ENCODE data around the gene TMEM38A.
A peak's percentile ranks its signal among the peaks of the same experiment; 100 is the strongest.
"Not testable (repeated sequence)": the region's sequence is repeated elsewhere in the genome, so short reads cannot be mapped to it uniquely, and the experiment has no call there.

Gene TMEM38A

GRCh38 chr19:16638666-16639065 lies 22.3 kb upstream of the TMEM38A start:
- DNase-seq = no peak

GRCh38 chr19:16640951-16641350 lies 20.0 kb upstream of the TMEM38A start:
- no peak for DNase-seq

DNA sequence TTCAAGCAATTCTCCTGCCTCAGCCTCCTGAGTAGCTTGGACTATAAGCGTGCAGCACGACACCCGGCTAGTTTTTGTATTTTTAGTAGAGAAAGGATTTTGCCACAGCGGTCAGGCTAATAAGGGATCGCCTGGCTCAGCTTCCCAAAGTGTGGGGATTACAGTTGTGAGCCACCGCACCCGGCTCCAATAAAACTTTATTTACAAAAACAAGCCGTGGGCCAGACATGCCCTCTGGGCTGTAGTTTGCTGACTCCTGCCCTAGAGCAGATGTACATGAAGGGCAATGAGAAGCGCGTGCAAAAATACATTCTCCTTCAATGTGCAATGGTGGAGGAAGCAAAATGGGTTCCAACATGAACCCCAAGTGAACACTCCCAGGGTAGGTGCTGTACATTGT lies 19.2 kb upstream of the TMEM38A start:
- DNase-seq = no peak

DNA sequence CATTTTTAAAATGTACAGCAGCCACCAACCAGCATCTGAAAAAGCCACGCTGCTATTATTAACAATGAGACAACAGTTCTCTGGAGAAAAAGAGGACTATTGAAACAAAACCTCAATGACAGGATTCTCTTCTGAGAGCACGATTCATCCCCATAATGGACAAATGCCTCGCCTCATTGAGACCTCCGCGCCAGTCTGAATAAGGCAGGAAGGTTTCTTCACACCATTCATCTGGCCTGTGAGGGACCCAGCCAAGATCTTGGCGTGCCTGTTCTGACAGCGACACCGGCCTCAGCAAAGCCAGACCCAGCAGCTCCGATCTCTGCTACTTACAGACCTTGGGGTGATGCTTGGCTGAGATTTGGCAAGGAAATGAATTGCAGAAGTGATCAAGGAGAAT lies 15.8 kb upstream of the TMEM38A start:
- no peak for DNase-seq

DNA sequence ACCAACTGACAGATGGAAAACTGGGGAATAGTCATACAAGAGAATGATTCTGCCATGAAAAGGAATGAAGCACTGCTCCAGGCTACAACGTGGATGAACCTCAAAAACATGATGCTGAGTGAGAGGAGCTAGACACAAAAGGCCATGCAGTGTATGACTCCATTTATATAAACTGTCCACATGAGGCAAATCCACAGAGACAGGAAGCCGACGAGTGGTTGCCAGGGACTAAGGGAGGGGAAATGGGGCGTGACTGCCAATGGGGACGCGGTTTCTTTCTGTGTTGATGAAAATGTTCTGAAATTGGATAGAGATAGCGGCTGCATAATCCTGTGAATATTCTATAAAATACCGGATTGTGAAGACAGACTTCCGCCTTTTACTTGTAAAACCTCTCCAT lies 11.2 kb upstream of the TMEM38A start:
- DNase-seq = no peak

DNA sequence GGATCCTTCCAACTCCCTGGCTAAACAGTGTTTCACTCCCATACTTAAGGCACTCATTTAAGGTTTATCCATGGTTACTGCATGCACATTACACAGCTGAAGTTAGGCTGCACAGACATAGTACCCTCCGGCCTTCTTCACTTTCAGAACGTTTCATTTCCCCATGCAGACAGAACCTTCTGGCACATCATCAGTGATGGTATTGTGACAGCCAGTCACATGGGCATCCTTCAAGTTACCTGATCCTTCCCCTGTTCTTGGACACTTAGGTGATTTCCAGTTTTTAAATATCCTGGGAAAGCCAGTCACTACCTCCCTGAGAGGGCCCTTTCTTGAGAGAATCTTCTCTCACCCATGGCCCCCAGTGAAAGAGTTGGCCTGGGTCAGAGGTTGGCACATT lies 10.1 kb upstream of the TMEM38A start:
- no peak for DNase-seq

DNA sequence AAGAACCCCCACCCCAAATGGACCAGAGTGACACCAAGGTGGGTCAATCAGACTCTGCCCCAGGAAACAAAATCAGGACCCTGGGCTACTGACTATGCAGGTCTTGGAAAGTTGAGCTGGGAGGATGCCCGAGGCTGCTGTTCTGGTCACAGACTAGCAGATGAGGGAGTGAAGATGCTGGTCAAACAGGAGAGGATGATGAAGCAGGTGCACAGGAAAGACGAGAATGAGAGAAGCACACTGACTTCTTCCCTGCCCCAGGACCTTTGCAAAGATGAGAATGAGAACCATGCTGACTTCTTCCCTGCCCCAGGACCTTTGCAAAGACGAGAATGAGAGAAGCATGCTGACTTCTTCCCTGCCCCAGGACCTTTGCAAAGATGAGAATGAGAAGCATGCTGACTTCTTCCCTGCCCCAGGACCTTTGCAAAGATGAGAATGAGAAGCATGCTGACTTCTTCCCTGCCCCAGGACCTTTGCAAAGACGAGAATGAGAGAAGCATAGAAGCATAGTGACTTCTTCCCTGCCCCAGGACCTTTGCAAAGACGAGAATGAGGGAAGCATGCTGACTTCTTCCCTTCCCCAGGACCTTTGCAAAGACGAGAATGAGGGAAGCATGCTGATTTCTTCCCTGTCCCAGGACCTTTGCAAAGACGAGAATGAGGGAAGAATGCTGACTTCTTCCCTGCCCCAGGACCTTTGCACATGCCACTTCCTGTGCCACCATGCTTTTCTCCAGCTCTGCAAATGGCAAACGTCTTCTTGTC lies 9.3 kb upstream of the TMEM38A start:
- DNase-seq = not testable (repeated sequence)

DNA sequence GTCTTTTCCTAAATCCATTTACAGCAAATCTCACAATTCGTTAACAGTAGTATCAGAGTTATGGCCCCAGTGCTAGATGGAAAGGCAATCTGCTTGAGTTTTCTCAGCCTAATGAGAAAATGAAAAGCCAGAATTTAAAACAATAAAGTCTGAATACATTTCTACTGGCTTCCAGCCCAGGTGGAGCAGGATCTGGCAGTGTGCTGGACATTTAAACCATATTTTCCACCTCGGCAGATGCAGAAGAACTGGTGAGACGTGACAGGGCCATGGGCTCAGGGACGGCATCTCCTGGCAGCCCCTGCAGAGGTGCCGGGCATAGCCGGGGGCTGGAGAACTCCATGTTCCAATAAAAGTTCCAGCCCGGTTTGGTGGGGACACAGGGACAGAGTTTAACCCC lies 8.1 kb upstream of the TMEM38A start:
- DNase-seq = no peak

- DNase-seq = no peak
Measured at GRCh38 chr19:16654140-16654539, 6.8 kb upstream of the TMEM38A start.

GRCh38 chr19:16654627-16655026 lies 6.3 kb upstream of the TMEM38A start:
- DNase-seq = no peak

GRCh38 chr19:16655727-16656126 lies 5.2 kb upstream of the TMEM38A start:
- no peak for DNase-seq

GRCh38 chr19:16657384-16657783 lies 3.6 kb upstream of the TMEM38A start:
- DNase-seq = no peak

DNA sequence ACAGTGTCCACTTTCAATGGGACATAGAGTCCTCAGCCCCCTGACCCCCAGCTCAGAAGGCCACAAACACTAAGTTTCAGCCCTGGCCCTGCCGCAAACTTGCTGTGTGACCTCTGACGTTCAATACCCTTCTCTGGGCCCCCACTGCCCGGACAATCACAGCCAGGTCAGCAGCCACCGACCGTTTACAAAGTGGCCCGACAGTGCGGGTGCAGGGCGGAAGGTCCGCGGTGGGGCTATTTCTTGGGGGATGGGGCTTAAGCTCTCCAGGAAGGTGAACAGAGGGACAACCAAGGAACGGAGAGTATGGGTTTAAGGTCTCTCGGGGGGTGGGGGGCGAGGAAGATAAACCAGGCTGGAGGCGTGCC lies 1.5 kb upstream of the TMEM38A start:
- no peak for DNase-seq

DNA sequence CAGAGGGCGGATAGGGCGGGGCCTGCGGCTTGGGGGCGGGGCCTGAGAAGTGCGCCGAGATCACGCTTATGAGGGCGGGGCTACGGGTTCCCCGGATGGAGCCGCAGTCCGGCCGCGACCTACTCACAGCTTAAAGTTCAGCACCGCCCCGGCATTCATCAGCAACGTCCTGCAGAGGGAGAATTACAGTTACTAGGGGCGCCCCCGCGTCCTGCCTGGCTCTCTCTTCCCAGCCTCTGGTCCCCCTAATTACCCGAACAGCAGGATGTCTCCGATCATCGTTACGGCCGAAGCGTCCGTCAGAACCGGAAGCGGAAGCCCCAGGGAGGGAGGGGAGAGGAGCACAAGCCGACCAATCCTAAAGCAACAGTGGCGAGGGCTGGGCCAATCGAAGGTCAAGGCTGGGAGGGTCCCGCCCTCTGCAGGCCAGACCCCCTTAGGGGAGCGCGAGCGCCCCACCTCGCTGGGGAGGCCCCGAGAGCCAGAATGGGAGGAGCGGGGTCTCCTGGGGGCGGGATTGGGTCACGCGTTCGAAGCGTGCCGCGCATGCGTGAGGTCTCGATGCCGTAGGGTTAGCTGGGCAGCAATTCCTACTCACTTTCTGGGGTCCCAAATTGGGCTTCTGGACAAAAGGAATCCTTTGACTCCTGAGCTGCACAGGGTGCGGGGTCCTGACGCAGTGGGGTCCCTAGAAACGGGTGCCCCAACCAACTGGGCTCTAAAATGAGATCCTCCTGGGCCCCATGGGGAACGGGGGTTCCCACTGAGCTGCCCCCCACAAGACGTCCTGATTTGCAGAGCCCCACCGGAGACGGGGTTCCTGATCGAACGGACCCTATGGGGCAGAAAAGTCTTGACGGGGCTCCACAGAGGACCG lies 869 bp upstream of the TMEM38A start, which contains the start of gene SMIM7:
TSS of gene SMIM7 (minus strand) at position 313 of the 877 bp plus-strand sequence. CDS start at position 279, 34 bp downstream.
- peak; percentile 98 for DNase-seq

DNA sequence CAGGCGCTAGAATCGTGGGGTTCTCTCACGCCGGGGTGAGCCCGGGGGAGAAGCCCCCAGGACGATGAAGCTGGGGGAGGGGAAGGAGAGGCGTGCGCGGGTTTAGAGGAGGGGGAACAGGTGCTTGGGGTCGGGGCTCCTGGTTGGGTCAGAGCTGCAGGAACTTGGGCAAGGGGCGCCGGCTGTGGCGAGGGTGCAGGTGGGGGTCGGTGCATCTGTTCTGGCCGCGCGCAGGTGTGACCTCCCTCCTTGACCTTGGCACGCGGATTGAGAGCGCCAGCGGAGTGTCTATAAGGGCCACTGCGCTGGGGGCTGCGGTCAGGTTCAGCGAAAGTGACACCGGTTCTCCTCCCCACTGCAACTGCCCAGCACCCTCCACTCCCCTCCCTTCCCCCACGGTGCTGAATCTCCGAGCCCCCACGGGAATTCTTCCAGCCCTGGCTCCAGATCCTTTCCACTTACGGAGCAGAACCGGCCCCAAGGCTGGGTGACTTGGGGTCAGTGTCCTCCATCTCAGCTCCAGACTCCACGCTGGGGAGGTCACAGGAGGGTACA lies 618 bp downstream of the TMEM38A start:
- peak; percentile 2 for DNase-seq

GRCh38 chr19:16668176-16668575 lies 7.2 kb downstream of the TMEM38A start:
- DNase-seq = no peak

DNA sequence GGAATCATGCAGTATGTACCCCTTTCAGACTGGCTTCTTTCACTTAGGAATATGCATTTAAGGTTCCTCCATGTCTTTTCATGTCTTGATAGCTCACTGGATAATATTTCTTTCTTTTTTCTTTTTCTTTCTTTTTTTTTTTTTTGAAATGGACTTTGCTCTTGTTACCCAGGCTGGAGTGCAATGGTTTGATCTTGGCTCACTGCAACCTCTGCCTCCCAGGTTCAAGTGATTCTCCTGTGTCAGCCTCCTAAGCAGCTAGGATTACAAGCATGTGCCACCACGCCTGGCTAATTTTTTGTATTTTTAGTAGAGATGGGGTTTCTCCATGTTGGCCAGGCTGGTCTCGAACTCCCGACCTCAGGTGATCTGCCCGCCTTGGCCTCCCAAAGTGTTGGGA lies 7.8 kb downstream of the TMEM38A start:
- not testable (repeated sequence) for DNase-seq

DNA sequence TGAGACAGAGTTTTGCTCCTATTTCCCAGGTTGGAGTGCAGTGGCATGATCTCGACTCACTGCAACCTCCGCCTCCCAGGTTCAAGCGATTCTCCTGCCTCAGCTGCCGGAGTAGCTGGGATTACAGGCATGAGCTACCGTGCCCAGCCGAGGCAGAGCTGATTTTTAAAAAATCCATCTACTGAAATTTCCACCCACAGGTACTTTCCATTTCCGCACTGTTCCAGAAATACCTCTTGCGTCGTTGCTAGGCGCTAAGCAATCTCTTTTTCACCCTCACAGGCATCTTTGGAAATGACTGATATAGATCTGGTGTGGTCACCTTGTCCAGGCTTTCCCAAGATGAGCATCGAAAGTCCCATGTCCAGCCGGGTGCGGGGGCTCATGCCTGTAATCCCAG lies 9.4 kb downstream of the TMEM38A start:
- no peak for DNase-seq

- DNase-seq = no peak
Measured at GRCh38 chr19:16671652-16672274, 10.8 kb downstream of the TMEM38A start.

DNA sequence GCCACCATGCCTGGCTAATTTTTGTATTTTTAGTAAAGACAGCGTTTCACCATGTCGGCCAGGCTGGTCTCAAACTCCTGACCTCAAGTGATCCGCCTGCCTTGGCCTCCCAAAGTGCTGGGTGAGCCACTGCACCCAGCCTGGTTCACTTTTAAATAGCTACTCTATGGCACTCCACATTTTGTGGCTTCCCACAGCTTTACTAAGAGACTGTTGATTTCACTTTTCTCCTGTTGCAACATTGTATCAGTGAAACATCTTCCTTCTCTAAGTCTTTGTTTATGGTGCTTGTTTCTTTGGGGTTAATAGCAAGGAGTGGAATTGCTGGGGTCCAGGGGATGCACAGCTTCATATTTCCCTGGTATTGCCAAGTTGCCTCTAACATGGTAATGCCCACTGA lies 12.3 kb downstream of the TMEM38A start:
- DNase-seq = no peak

DNA sequence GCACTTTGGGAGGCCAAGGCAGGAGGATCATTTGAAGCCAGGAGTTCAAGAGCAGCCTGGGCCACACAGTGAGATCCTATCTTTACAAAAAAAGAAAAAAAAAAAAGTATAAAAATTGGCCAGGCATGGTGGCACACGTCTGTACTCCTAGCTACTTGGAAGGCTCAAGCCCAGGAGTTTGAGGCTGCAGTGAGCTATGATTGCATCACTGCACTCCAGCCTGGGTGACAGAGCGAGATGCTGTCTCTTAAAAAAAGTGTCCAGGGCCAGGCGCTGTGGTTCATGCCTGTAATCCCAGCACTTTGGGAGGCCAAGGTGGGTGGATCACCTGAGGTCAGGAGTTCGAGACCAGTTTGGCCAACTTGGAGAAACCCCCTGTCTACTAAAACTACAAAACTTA lies 12.9 kb downstream of the TMEM38A start:
- not testable (repeated sequence) for DNase-seq

DNA sequence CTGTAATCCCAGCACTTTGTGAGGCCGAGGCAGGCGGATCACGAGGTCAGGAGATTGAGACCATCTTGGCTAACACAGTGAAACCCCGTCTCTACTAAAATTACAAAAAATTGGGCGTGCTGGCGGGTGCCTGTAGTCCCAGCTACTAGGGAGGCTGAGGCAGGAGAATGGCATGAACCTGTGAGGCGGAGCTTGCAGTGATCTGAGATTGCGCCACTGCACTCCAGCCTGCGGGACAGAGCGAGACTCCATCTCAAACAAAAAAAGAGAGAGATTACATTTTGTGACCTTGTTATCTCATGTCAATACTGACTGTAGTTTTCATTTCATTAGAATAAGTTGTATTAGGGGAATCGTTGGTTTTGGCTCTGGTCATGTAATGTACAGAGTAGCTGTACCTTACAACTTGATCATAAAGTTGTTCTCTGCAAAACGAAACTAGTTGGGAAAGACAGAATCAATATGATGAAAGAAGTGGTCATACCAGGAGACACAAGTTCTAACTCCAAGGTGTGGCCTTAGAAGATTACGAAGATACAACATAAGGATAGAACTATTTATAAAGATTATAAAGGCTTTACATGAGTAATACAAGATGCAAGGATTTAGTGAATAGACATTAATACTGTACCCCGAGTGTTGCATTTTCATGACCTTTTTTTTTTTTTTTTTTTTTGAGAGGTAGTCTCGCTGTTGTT lies 15.3 kb downstream of the TMEM38A start:
- no peak for DNase-seq

DNA sequence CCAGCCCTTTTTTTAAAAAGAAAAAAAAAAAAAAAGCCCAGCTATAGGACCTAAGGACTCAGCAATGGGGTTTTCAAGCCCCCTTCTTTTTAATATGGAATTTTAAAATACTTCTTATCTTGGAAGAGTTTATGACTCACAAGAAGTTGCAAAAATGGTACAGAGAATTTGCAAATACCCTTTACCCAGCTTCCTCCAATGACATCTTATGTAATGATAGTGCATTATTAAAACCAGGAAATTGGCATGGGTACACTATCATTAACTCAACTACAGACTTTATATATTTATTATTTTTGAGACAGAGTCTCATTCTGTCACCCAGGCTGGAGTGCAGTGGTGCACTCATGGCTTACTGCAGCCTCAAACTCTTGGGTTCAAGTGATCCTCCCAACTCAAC lies 16.1 kb downstream of the TMEM38A start:
- DNase-seq = no peak
